ENCODE measurements around the gene IRF2. TPM values are rescaled to one million over a fixed set of nuclear protein-coding genes. Genes with fewer than 3 reads are reported as not detected.

Gene IRF2
- total and polyA plus RNA-seq, 12 donors, result 19.0 to 93.1 (median 52.3) TPM

GRCh38 chr4:184392748-184393559 is 81.4 kb downstream of the IRF2 start:
- H3K4me3 ChIP-seq, result peak overlapping the region in 1 of 4 donors; percentile 2
- H3K27me3 ChIP-seq, result no peaks in the 10 kb centered on the region
- no peak for TF ChIP-seq POLR2A (IDR thresholded peaks at IDR 0.05)
- no peak for TF ChIP-seq CTCF (IDR thresholded peaks at IDR 0.05)
- H3K9me3 ChIP-seq (replicated peaks in 1 of 3), result no peaks in the 10 kb centered on the region
- DNase-seq, result peak in 4 of 7 donors; percentile 17 to 56 (median 41)
- H3K4me1 ChIP-seq (replicated peaks in 1 of 2), result peaks cover 7 to 14% of the 10 kb centered on the region in 2 donors
- peak overlapping the region in 4 of 5 donors; percentile 41 to 69 (median 54) for H3K27ac ChIP-seq
- peaks cover 0 to 77% of the 10 kb centered on the region in 2 donors for H3K36me3 ChIP-seq (replicated peaks in 1 of 2)
- intact Hi-C loops (cut with DNase I), result no loop called here
- 78 to 79% (median 78%) methylated on average over 17 of the region's 17 CpGs for WGBS, 4 donors

GRCh38 chr4:184392316-184392715 is 82.0 kb downstream of the IRF2 start:
- H3K36me3 ChIP-seq (replicated peaks in 1 of 2), result peaks cover 0 to 77% of the 10 kb centered on the region in 2 donors
- H3K9me3 ChIP-seq (replicated peaks in 1 of 3), result no peaks in the 10 kb centered on the region
- H3K4me1 ChIP-seq (replicated peaks in 1 of 2), result peaks cover 2 to 8% of the 10 kb centered on the region in 2 donors
- WGBS, 4 donors, result 82 to 92% (median 89%) methylated on average over 5 to 6 of the region's 6 CpGs
- peak overlapping the region in 4 of 5 donors; percentile 41 to 69 (median 53) for H3K27ac ChIP-seq
- no peak for TF ChIP-seq POLR2A (IDR thresholded peaks at IDR 0.05)
- TF ChIP-seq CTCF (IDR thresholded peaks at IDR 0.05), result no peak
- intact Hi-C loops (cut with DNase I), result no loop called here
- DNase-seq, result peak in 1 of 7 donors; percentile 41
- H3K27me3 ChIP-seq, result no peaks in the 10 kb centered on the region
- peak overlapping the region in 1 of 4 donors; percentile 2 for H3K4me3 ChIP-seq

GRCh38 chr4:184389978-184390900 is 84.1 kb downstream of the IRF2 start:
- WGBS, 4 donors, result 80 to 88% (median 85%) methylated on average over 23 to 24 of the region's 24 CpGs
- TF ChIP-seq POLR2A (IDR thresholded peaks at IDR 0.05) (no peak), CTCF (IDR thresholded peaks at IDR 0.05) (no peak)
- H3K4me1 ChIP-seq (replicated peaks in 1 of 2), result peaks cover 0 to 15% of the 10 kb centered on the region in 2 donors

GRCh38 chr4:184388106-184388505 is 86.2 kb downstream of the IRF2 start:
- peak in 1 of 7 donors; percentile 35 for DNase-seq
- Histone ChIP-seq H3K4me1 (replicated peaks in 1 of 2) (peaks cover 18 to 36% of the 10 kb centered on the region in 2 donors), H3K27me3 (no peaks in the 10 kb centered on the region), H3K9me3 (replicated peaks in 1 of 3) (no peaks in the 10 kb centered on the region), H3K4me3 (no peak overlapping the region), H3K27ac (no peak overlapping the region), H3K36me3 (replicated peaks in 1 of 2) (peaks cover 0 to 61% of the 10 kb centered on the region in 2 donors)
- WGBS, 4 donors, result 80 to 85% (median 80%) methylated on average over 6 of the region's 6 CpGs
- intact Hi-C loops (cut with DNase I), result loop anchor here in 1 of 2 donors (5.0 to 10.0 kb wide), 2 partner anchors 41 to 103 kb away; no protein-coding TSS in a partner anchor
- TF ChIP-seq CTCF (IDR thresholded peaks at IDR 0.05) (no peak), POLR2A (IDR thresholded peaks at IDR 0.05) (no peak)

More at GRCh38 chr4:184389978-184390900, 84.1 kb downstream of the IRF2 start:
- Histone ChIP-seq H3K36me3 (replicated peaks in 1 of 2) (peaks cover 0 to 69% of the 10 kb centered on the region in 2 donors), H3K9me3 (replicated peaks in 1 of 3) (no peaks in the 10 kb centered on the region), H3K27me3 (no peaks in the 10 kb centered on the region), H3K27ac (peak overlapping the region in 1 of 5 donors; percentile 65), H3K4me3 (no peak overlapping the region)
- intact Hi-C loops (cut with DNase I), result loop anchor here in 1 of 2 donors (5.0 to 10.0 kb wide), 2 partner anchors 43 to 105 kb away; no protein-coding TSS in a partner anchor
- peak in 1 of 7 donors; percentile 40 for DNase-seq

Measured in adrenal gland (tissue), 12 donors.